KBM-7 (cell line): ENCODE data around the gene TSHZ1.
A peak's percentile ranks its signal among the peaks of the same experiment; 100 is the strongest.

ENCODE experiments used
- DNase-seq: peaks from one replicate; pipeline ENCODE4 v3.0.0-alpha.2; 2015
- in situ Hi-C: fragments of 300-500 bp; cut with MboI; formaldehyde crosslinking; loops from 2 replicates; pipeline ENCODE4 v1.14.3; 2020; ENCODE audit warnings: low sequenced_read_pairs, low pct_unique_long_range_greater_than_20kb, mixed read lengths

TSHZ1 gene

DNA sequence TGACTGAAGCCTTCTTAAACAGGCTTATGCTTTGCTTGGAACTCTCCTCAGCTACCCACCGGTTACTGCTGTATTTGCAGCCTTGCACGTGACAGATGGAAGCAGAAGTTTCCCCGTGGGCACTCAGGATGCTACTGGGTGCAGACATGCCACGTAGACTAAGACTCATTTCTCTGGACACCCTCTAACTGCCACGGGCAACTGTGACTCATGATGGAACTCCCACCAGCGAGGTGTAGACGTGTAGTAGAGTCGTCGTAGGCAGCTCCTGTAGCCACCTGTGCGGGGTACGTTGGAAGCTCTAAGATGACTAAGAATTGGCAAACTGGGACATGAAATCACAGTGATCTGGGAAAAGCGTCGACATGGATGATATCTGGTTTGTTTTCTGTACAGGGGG lies 27.5 kb downstream of the TSHZ1 start:
- no peak for DNase-seq
- in situ Hi-C loops: no loop called here

DNA sequence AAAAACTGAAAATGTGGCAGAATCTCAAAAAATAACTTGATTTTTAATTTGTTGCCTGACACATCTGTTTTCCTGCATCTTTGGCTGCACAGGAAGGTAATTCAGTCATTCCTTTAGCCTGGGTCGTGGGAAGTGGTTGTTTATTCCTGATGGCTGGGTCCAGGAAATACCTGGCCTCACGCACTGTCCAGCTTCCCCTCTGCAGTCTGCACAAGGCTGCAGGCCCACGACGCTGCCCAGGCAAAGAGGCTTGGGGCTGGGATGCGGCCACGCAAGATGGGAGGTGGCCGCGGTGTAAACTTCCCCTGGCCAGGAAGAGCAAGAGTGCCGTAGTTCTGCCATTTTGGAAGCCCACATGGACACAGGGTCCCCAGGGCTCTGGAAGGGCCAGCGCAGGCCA lies 28.2 kb downstream of the TSHZ1 start:
- in situ Hi-C loops: no loop called here
- no peak for DNase-seq

DNA sequence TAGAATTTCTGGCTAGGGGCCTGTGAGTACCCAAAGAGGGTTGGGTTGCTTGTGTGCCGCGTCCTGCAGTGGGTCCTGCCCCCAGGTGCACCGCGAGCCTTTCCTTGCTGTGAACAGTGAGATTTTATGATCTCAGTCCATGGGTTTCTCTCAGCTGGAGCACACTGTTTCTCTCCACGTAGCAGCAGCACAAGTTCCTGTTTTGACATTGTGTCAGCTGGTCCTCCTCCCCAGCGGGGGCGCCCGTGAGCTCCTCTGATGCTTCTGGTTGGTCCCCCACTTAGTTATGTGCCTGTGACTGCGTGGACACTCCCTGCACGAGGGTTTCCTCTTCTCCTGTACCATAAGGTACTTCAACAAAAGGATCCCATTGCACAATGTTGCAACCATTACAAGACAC lies 29.8 kb downstream of the TSHZ1 start:
- in situ Hi-C loops: no loop called here
- DNase-seq: peak; percentile 52

DNA sequence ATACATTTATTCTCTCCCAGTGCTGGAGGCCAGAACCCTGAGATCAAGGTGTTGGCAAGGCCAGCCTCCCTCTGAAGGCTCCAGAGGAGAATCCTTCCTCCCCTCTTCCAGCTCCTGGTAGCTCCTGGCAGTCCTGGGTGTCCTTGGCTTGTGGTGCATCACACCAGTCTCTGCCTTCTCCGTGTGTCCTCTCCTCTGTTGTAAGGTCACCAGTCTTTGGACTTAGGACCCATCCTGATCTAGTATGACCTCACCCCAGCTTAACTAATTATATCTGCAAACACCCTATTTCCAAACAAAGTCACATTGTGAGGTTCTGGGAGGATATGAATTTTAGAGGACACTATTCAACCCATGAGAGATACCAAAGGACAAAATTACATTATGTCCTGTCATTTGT lies 31.1 kb downstream of the TSHZ1 start:
- DNase-seq: no peak
- in situ Hi-C loops: no loop called here

DNA sequence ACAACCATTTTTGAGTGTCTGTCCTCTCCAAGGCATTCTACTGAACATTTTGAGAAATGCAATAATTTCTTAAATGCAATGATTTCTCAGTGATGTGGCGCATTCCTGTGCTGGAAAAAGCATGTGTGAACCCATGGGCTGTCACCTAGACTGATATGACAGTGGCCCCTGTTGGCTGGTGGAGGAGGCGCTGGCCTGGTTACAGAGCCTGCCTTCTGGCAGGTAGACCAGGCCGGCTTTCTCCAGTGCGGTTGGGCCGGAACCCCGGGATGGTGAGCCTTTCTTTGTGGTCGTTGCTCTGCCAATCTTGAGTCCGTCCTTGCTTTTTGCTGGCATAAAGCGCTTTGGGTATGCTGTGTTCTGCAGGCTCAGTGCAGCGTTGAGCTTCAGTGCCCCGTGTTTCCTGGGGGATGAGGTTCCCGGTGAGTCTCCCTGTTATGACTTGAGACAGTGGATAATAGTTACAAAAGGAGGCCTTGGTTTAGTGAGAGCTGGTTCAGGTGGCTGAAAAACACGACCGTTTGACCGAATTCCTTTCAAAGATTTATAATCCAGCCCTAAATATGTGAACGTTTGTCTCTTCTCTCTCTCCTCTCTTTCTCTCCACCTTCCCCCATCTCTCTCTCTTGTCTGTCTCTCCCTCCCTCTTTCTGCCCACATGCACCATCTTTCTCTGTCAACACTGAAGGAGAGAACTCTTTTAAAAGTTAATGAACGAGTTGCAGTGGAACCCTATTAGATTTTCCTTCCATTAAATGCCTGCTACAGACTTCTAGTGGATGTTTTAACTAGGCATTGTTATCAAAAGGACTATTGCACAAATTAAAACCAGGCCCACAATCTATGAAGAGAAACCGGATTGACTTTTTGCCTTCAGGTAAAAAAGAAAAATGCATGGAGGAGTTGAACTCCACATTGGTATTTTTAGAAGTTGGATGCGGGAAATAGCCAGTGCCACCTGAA lies 34.0 kb downstream of the TSHZ1 start:
- DNase-seq: no peak
- in situ Hi-C loops: no loop called here

DNA sequence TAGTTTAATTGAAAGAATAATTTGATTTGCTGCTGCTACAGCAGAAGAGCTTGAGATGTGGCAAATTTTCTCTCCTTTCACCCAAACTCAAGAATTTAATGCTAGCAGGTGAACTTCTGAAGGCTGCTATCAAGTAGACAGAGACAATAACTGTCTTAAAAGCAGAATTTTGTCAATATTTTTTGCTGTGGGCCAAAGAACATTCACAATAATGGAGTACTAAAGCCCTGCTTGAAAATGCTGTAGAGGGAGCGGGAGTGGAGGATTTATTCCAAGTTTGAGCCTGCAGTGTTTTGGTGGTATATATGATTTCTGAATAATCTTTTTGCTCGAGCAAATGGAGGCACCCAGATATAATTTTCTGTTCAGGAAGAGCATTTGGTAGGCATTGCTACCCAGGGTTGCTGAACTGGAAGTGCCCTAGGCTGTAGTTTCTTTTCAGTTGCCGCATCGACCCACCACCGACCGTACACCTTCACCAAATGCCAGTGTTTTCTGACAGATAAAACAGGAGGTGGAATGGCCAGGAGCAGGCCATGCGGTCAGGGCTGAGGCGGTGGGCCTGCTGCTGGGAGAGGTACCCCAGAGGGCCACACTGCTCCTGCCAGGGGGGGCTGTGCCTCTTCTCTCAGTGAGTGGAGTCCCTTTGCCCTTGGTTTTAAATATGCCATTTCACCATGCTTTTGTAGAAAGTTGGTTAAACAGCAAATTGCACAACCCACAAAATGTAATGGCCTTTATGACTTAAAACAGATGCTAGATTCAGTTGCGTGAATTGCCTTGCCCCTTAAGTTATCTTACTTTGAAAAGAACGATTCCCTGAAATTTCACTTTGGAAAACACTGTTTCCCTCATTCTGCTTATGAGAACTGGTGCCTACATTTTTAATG lies 36.4 kb downstream of the TSHZ1 start:
- in situ Hi-C loops: no loop called here
- DNase-seq: peak; percentile 14

DNA sequence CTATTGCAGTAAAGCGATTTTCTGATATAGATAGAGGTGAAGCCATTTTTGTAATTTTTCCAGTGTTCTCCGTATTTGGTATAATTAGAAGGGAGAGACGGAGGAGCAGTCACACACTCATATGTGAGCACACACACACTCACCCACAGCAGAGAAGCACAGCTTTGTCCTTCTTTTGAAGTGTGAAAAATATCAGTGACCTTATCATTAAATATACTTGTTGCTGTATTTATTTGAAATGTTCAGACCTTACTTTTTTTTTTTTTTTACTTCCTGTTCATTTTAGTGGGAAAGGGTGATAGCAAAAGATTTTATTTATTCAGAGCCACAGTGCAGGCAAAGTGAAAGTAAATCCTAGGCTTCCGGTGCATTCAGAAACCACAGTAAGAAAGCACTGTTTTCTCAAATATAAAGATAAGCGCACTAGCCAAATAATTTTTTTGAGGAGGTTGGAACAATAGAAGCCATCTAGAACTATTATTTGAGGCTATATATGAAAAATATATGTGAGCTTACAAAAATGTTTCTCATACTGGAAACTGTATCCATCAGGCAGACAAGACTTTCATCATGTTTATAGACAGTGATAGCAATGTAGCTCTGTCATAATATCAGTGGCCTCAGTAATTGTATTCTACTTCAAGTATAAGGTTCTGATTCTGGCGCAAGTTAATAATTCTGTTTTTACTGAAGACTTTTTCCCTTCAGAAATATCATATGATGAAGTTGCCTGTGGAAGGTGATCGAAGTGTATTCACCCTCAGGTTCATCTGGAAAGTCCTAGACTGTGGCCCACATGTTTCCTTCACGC lies 37.2 kb downstream of the TSHZ1 start:
- peak; percentile 74 for DNase-seq
- in situ Hi-C loops: no loop called here

DNA sequence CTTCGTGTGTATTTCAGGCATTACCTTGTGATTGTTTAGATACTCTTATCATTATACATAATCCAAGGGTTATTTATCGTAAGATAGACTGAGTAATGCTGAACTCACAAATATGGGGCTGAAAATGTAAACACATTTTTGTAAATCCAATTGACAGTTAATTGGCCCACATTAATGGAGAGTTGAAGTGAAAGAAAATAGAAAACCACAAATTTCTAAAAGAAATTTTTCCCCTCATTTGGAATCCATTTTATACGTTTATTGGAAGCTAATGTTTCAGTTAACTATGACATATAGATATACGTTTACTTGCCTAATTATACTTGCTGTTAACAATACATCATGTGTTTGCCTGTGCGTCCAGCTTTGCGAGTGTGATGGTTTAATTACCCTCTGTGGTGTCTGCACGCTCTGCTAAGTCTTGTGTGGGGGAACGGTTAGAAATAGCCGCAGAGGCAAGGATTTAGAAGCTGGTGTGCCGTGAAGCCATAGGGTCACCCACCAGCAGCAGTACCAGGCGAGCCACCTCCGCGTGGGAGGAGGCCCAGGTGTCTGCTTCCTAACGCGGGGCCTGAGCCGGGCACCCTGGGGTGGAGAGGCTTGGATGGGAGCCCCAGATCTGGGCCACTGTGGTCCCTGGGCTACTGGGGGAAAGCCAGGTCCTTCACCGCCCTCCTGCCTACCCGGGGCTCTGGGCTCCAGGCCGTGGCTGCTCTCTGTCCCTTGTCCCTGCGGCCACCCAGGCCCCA lies 38.0 kb downstream of the TSHZ1 start:
- peak; percentile 73 for DNase-seq
- in situ Hi-C loops: no loop called here

DNA sequence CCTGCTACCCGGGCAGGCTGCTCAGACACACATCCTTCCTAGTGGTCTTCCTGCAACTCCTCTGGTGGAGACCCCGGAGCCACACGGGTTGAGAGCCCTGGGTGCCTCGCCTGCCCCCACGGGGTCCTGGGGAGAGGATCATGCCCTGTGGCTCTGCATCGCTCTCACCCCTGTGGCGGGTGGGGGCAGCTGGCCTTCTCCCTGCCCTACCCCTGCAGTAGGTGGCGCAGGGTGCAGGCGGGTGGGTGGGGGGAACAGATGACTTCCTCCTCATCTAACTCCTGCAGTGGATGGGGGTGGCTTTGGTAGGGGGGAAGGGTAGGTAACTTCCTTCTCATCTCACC lies 38.5 kb downstream of the TSHZ1 start:
- in situ Hi-C loops: no loop called here
- DNase-seq: no peak

DNA sequence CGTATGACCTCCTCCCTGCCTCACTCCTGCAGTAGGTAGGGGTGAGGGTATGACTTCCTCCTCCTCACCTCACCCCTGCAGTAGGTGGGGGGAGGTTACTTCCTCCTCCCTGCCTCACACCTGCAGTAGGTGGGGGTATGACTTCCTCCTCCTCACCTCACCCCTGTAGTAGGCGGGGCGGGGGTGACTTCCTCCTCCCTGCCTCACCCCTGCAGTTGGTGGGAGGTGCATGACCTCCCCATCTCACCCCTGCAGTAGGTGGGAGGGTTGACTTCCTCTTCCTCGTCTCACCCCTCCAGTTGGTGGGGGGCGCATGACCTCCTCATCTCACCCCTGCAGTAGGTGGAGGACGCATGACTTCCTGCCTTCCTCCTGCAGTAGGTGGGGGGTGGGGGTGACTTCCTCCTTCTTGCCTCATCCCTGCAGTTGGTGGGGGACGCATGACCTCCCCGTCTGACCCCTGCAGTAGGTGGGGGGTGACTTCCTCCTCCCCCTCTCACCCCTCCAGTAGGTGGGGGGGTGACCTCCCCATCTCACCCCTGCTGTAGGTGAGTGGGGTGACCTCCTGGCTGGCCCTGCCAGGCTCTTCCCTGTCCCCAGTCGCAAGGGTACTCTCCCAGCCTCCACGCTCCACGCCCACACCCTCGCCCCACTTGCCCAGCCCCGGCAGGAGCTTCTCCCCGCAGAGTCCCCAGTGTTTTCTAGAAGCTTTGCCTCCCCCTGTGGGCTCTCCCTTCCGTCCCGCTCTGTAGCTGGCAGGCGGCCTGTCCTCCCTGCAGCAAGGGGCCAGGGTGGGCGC lies 39.3 kb downstream of the TSHZ1 start:
- peak; percentile 82 for DNase-seq

DNA sequence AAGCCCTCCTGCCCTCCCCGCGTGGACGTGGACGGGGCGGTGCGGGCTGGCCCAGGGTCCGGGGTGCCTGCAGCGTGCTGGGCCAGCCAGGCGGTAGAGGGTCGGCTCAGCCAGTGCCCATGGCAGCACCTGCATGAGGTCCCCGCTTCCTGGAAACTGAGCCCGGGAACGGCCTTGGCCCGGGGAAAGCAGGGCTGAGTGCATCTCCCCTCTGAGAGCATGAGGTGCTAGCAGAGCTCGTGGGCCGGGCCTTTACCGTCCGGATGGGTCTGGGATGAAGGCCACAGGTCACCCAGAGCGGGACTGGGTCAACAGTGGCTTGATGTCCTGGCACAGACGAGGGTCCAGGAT lies 39.8 kb downstream of the TSHZ1 start:
- in situ Hi-C loops: no loop called here
- DNase-seq: no peak

More for the DNA sequence above, 39.3 kb downstream of the TSHZ1 start:
- in situ Hi-C loops: no loop called here

DNA sequence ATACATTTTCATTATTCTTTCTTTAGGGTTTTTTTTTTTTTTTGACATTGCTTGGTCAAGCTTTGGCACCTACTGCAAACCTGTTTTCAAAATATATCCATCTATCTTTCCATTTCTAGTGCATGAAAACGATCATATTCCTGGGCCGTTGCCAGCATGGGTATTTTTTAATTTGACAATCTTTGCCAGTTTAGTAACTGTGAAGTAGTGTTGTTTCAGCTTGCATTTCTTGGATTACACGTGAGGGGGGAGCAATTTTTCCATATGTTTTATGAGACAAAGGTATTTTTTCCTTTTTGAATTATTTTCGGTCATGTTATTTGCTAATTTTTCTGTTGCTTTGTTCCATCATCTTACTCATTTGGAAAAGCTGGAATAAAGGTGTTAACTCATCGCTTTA lies 40.9 kb downstream of the TSHZ1 start:
- in situ Hi-C loops: no loop called here
- no peak for DNase-seq

DNA sequence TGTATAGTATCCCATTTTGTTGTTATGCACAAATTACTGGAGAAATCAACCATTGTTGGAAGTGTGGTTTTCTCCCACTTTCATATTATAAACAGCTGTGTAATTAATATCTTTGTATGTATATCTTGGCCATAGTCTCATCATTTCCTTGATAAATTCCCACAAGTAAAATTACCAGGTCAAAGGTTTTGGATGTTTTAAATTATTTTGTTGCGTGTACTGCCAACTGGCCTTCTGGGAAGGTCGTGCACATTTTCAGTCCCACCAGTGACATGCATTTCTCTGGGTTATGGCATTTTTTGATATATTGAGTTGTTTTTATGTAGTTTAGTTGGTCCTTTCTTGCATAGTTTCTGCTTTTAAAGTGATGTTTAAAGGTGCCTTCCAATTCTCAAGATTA lies 41.5 kb downstream of the TSHZ1 start:
- in situ Hi-C loops: no loop called here
- no peak for DNase-seq

DNA sequence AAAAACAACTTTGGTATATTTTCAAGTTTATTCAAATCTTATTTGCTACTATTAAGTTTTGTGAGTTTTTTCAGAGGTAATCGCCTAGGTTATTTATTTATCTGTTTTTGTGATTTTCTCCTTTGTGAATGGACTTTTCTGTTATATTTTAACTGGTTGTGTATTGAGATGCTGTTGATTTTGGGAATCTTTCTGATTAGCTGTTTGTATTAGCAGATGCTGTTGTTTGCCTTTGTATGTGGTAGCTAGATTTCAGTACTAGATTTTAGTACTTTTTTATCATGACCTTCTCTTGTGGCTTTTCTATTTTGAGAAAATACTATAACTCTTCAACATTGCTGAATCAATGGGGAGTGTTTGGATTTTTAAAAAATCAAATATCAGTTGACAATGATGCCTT lies 42.4 kb downstream of the TSHZ1 start:
- no peak for DNase-seq

DNA sequence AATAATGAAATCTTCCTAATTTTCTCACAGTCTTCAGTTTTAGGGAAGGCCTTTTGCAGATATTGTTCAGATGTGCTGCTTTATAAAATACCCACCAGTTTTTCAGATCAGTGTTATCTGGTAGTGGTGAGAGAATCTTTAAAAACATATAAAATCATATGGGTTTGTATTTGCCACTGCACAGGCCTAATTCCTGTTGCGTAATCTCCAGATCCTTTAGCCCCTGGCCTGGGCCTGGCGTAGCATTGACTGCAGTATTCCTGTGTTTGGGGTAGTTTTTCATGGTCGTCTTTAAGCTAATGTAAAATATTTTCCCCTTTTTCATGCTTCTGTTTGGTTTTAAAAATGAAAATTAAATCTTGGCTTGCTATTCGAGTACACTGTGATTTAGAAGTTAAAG lies 43.2 kb downstream of the TSHZ1 start:
- in situ Hi-C loops: no loop called here
- no peak for DNase-seq

More for the DNA sequence above, 42.4 kb downstream of the TSHZ1 start:
- in situ Hi-C loops: no loop called here

DNA sequence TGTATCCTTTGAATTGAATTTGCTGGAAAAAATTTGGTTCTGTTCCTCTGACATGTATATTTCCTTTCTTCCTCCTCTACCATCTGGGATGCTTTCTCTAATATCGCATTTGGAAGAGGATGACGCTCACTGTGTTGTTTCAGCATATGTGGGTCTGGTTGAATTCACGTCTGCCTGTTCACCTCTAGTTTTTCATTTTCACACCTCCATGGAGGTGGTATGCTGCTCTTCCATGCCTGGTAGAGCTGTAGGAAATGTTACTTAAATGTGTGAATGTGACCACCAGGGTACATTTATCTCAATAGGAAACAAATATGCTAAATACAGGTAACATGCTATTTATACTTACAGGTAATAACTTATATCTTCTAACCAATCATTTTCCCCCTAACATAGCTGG lies 44.5 kb downstream of the TSHZ1 start:
- in situ Hi-C loops: no loop called here

DNA sequence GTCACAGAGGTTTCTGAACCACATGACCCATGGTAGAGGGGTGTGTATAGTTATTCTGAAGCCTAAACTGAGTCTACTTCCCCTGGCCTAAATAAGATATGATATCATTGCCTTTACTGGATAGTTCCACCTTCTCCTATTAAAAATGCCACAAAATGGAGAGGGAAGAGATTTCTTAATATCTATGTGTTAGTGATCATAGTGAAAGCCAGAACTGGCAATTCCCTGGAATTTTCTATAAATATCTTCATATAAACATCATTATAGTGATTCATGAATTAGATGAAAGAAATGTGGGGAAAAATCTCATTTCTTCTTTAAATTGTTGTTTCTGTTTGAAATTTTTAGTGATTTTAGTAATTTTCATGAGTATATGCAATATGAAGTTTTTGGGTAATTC lies 45.8 kb downstream of the TSHZ1 start:
- in situ Hi-C loops: no loop called here
- DNase-seq: no peak

More for the DNA sequence above, 44.5 kb downstream of the TSHZ1 start:
- no peak for DNase-seq

DNA sequence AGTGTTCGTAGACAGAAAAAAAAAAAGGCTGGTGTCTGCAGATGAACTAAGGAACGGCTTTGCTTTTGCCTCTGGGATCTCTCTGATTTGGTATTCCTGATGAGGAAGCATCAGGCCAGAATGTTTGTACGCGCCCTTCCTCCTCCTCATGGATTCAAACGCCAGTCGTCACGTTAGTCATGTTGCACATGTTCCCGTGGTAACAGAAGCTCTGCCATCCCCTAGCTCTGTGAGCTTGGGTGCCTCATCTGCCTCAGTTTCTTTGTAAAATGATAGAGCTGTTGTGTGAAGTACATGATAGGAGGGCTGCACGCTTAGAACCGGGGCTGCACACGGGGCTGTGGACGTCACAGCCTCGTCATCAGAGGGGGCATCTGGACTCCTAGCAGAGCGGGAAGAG lies 47.0 kb downstream of the TSHZ1 start:
- no peak for DNase-seq
- in situ Hi-C loops: no loop called here
